ENCODE measurements around the gene RFNG. TPM values are rescaled to one million over a fixed set of nuclear protein-coding genes. Genes with fewer than 3 reads are reported as not detected.
A peak's percentile ranks its signal among the peaks of the same experiment; 100 is the strongest.

Gene RFNG
- total and polyA plus RNA-seq, 2 donors = 8.1 to 45.4 TPM

DNA sequence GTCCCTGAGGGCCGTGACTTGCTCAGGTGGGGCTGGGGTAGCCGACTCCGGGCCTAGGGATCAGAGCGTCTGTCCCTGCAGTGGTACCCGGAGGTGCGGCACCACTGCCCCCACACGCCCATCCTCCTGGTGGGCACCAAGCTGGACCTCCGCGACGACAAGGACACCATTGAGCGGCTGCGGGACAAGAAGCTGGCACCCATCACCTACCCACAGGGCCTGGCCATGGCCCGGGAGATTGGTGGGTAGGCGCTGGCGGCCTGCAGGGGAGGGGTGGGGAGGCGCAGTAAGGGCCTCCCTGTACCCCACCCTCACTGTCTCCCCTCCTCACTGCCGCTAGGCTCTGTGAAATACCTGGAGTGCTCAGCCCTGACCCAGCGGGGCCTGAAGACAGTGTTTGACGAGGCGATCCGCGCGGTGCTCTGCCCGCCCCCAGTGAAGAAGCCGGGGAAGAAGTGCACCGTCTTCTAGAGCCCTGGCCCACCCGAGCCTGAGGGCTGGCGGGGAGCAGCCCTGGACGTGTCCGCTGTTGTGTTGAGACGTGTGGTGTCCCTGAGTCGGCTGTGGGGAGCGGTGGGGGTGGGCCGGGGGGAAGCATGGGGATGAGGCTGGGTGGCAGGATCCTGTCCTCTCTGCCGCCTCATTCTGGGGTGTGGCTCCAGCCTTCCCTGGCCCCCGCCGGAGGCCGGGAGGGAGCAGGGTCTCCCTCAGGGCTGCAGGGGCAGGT lies 18.1 kb downstream of the RFNG start:
- Histone ChIP-seq H3K4me1 (ENCODE audit: control insufficient read depth in 2 of 2, insufficient read depth in 2 of 2, low read length in 2 of 2) (peaks cover 19 to 41% of the 10 kb centered on the region in 2 donors), H3K9me3 (ENCODE audit: control insufficient read depth in 2 of 2, insufficient read depth in 1 of 2, low read length in 1 of 2) (peaks cover 0 to 2% of the 10 kb centered on the region in 2 donors), H3K4me3 (ENCODE audit: low read length in 2 of 2) (no peak overlapping the region), H3K27ac (ENCODE audit: low read depth in 1 of 2, low read length in 1 of 2) (no peak overlapping the region), H3K27me3 (ENCODE audit: control insufficient read depth in 2 of 2, insufficient read depth in 1 of 2, low read length in 1 of 2) (peaks cover 6 to 31% of the 10 kb centered on the region in 2 donors), H3K36me3 (ENCODE audit: control insufficient read depth in 2 of 2, insufficient read depth in 2 of 2, low read length in 1 of 2) (peaks cover 4 to 13% of the 10 kb centered on the region in 2 donors)
- no peak for DNase-seq (ENCODE audit: low read depth in 6 of 9, low spot score in 9 of 9)
- WGBS = 97% methylated on average over 38 of the region's 38 CpGs

DNA sequence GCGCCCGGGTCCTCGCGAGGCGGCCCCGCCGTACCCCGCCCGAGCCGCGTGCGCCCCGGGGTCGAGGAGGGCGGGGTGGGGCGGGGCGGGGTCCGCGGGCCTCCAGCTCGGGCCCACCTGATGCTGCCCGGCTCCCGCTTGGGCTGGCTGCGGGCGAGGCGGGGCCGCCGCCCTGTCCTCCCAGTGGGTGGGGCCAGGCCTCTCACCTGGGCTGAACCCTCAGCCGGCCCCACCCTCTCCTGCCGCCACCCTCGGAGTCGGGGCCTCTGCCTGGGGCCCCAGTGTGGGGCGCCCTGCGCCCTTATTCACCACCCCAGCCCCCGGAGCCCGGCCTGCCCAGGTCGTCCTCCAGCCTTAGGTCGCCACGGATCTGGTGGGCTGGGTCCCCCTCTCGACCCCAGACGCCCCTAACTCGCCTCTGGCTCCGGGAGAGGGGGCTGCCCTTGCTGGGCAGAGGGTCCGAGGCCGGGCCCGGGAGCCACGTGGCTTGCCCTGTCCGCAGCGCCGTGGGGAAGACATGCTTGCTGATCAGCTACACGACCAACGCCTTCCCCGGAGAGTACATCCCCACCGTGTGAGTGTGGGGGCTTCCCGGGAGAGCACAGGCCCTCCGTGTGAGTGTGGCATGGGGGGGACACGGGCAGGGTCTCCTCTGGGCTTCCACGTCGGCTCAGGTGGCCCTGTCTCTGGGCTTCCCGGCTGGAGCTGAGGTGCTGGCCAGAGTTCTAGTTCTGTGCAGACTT lies 19.6 kb downstream of the RFNG start:
- no peak overlapping the region for H3K27ac ChIP-seq (ENCODE audit: low read depth in 1 of 2, low read length in 1 of 2)
- WGBS = 15% methylated on average over 59 of the region's 59 CpGs
- peaks cover 18 to 34% of the 10 kb centered on the region in 2 donors for H3K4me1 ChIP-seq (ENCODE audit: control insufficient read depth in 2 of 2, insufficient read depth in 2 of 2, low read length in 2 of 2)

DNA sequence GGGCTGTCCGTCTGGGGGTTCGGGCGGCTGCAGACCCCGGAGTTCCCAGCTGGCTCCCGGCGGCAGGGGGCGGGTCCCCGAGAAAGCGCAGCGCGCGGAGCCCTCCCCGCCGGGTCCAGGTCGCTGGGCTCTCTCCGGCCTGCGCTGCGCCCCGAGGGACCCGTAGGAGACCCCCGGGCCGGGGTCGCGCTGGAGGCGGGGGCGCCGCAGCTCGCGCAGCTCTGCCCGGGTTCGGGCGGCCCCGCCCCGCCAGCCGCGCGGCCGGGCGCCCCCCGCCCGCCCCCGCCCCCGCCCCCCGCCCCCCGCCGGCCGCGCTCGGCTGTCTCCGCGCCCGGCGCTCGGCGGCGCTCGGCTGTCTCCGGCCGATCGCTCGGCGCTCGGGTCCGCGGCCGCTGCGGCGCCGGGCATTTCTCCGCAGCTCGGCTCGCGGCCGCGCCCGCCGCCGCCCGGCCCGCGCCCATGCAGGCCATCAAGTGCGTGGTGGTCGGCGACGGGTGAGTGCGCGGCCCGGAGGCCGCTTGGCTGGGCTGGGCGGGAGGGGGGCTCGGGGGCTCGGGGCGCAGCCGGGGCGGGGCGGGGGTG lies 20.2 kb downstream of the RFNG start, which contains the start of gene RAC3:
Gene RAC3, plus strand, starts transcription at position 376 of the 582 bp plus-strand sequence. Its CDS starts 84 bp downstream, at position 460.
- H3K27ac ChIP-seq (ENCODE audit: low read depth in 1 of 2, low read length in 1 of 2) = peak within 1 kb of the TSS in 1 of 2 donors; percentile 43

More for the DNA sequence above, 19.6 kb downstream of the RFNG start:
- no peak for DNase-seq (ENCODE audit: low read depth in 6 of 9, low spot score in 9 of 9)
- Histone ChIP-seq H3K36me3 (ENCODE audit: control insufficient read depth in 2 of 2, insufficient read depth in 2 of 2, low read length in 1 of 2) (peaks cover 14 to 25% of the 10 kb centered on the region in 2 donors), H3K4me3 (ENCODE audit: low read length in 2 of 2) (peak overlapping the region in 1 of 2 donors; percentile 57), H3K9me3 (ENCODE audit: control insufficient read depth in 2 of 2, insufficient read depth in 1 of 2, low read length in 1 of 2) (peaks cover 0 to 2% of the 10 kb centered on the region in 2 donors), H3K27me3 (ENCODE audit: control insufficient read depth in 2 of 2, insufficient read depth in 1 of 2, low read length in 1 of 2) (peaks cover 6 to 31% of the 10 kb centered on the region in 2 donors)

DNA sequence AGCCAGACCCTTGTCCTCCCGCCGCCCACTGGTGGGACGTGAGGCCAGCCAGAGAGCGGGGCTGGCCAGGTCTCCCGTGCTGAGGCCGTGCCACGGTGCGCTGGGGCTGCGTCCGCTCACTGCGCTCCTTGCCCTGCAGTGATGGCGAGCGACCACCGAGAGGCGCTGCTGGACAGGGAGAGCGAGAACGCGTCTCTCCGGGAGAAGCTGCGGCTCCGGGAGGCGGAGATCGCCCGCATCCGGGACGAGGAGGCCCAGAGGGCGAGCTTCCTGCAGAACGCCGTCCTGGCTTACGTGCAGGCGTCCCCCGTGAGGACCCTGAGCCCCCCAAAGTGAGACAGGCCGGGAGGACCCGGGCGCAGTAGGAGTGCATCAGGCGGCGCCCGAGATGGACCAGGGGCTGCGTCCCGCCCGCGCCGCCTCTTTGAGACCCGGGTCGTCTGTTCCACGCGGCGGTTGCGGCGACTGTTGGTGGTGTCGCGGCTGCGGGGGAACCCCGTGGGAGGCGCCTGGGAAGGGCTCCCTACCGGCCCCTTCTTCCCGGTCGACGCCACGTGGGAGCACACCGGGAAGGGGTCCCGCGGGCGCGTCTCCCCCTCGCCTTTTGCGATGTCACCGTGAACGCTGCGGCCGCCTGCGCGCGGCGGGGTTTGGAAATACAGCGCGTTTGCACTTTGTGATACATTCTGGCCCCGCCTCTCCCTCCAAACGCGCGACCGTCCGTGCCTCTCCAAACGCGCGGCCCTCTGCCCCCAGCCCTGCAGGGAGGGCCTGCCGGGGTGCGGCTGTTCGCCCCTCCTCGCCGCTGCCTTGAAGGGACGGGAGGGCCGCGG lies 20.9 kb downstream of the RFNG start:
- Histone ChIP-seq H3K9me3 (ENCODE audit: control insufficient read depth in 2 of 2, insufficient read depth in 1 of 2, low read length in 1 of 2) (no peaks in the 10 kb centered on the region), H3K4me3 (ENCODE audit: low read length in 2 of 2) (peak overlapping the region; percentile 46 to 57), H3K36me3 (ENCODE audit: control insufficient read depth in 2 of 2, insufficient read depth in 2 of 2, low read length in 1 of 2) (peaks cover 23 to 28% of the 10 kb centered on the region in 2 donors), H3K27ac (ENCODE audit: low read depth in 1 of 2, low read length in 1 of 2) (peak overlapping the region in 1 of 2 donors; percentile 43), H3K4me1 (ENCODE audit: control insufficient read depth in 2 of 2, insufficient read depth in 2 of 2, low read length in 2 of 2) (peaks cover 9 to 23% of the 10 kb centered on the region in 2 donors), H3K27me3 (ENCODE audit: control insufficient read depth in 2 of 2, insufficient read depth in 1 of 2, low read length in 1 of 2) (peaks cover 6 to 31% of the 10 kb centered on the region in 2 donors)
- WGBS = under 1% methylated on average over 94 of the region's 94 CpGs
- DNase-seq (ENCODE audit: low read depth in 6 of 9, low spot score in 9 of 9) = peak in 8 of 9 donors; percentile 52 to 89 (median 71)

More for the DNA sequence above, 20.2 kb downstream of the RFNG start, which contains the start of gene RAC3:
- DNase-seq (ENCODE audit: low read depth in 6 of 9, low spot score in 9 of 9) = no peak
- H3K4me3 ChIP-seq (ENCODE audit: low read length in 2 of 2) = peak within 1 kb of the TSS; percentile 46 to 57
- H3K4me1 ChIP-seq (ENCODE audit: control insufficient read depth in 2 of 2, insufficient read depth in 2 of 2, low read length in 2 of 2) = peaks cover 11 to 27% of the 10 kb centered on the region in 2 donors
- H3K36me3 ChIP-seq (ENCODE audit: control insufficient read depth in 2 of 2, insufficient read depth in 2 of 2, low read length in 1 of 2) = peaks cover 18 to 25% of the 10 kb centered on the region in 2 donors
- WGBS = 1% methylated on average over 95 of the region's 96 CpGs
- H3K27me3 ChIP-seq (ENCODE audit: control insufficient read depth in 2 of 2, insufficient read depth in 1 of 2, low read length in 1 of 2) = peaks cover 6 to 31% of the 10 kb centered on the region in 2 donors
- H3K9me3 ChIP-seq (ENCODE audit: control insufficient read depth in 2 of 2, insufficient read depth in 1 of 2, low read length in 1 of 2) = no peaks in the 10 kb centered on the region

DNA sequence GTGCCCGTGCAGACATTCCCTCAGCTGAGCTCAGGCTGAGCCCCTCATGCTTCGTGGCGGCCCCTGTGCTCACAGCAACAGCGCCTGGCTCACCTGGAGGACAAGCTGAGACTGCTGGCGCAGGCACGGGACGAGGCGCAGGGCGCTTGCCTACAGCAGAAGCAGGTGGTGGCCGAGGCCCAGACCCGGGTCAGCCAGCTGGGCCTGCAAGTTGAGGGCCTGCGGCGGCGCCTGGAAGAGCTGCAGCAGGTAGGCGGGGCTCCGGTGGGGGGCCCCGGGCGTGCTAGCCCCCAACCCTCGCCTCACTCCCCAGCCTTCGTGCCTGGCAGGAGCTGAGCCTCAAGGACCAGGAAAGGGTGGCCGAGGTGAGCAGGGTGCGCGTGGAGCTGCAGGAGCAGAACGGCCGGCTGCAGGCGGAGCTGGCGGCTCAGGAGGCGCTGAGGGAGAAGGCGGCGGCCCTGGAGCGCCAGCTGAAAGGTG lies 21.6 kb downstream of the RFNG start:
- Histone ChIP-seq H3K27ac (ENCODE audit: low read depth in 1 of 2, low read length in 1 of 2) (no peak overlapping the region), H3K36me3 (ENCODE audit: control insufficient read depth in 2 of 2, insufficient read depth in 2 of 2, low read length in 1 of 2) (peaks cover 23 to 24% of the 10 kb centered on the region in 2 donors), H3K4me1 (ENCODE audit: control insufficient read depth in 2 of 2, insufficient read depth in 2 of 2, low read length in 2 of 2) (peaks cover 9 to 23% of the 10 kb centered on the region in 2 donors), H3K4me3 (ENCODE audit: low read length in 2 of 2) (peak overlapping the region in 1 of 2 donors; percentile 57), H3K27me3 (ENCODE audit: control insufficient read depth in 2 of 2, insufficient read depth in 1 of 2, low read length in 1 of 2) (peaks cover 6 to 31% of the 10 kb centered on the region in 2 donors), H3K9me3 (ENCODE audit: control insufficient read depth in 2 of 2, insufficient read depth in 1 of 2, low read length in 1 of 2) (no peaks in the 10 kb centered on the region)
- DNase-seq (ENCODE audit: low read depth in 6 of 9, low spot score in 9 of 9) = no peak
- WGBS = 83% methylated on average over 31 of the region's 31 CpGs

DNA sequence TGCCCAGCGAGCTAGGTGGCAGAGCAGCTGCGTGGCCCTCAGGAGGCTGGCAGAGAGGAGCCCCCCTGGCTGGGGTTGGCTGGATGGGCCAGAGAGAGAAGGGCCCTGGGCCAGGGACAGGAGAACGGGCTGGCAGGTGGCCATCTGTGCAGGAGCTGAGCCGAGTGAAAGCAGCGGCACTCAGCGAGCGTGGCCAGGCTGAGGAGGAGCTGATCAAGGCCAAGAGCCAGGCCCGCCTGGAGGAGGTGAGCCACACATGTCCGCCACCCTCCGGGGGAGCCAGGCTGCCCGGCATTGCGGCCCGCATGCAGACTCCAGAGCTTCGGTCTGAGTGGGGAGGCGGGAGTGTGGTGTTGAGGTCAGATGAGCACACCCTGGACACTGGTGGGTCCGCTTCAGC lies 22.2 kb downstream of the RFNG start:
- H3K4me1 ChIP-seq (ENCODE audit: control insufficient read depth in 2 of 2, insufficient read depth in 2 of 2, low read length in 2 of 2) = peaks cover 9 to 28% of the 10 kb centered on the region in 2 donors

DNA sequence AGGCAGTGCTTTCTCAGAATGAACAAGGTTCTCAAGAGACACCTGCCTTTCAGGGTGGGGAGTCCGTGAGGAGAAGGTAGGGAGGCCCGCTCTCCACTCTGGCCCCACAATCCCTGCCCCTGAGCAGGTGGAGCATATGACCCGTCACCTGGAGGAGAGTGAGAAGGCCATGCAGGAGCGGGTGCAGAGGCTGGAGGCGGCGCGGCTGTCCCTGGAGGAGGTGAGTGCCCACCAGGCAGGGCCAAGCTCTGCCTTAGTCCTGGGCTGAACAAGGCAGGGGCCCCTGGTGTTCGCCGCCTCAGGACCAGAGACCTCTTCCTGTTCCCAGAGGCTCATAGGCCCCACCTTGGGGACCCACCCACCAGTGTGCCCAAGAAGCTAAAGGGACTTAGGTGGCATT lies 22.6 kb downstream of the RFNG start:
- Histone ChIP-seq H3K27me3 (ENCODE audit: control insufficient read depth in 2 of 2, insufficient read depth in 1 of 2, low read length in 1 of 2) (peaks cover 6 to 31% of the 10 kb centered on the region in 2 donors), H3K4me3 (ENCODE audit: low read length in 2 of 2) (no peak overlapping the region), H3K36me3 (ENCODE audit: control insufficient read depth in 2 of 2, insufficient read depth in 2 of 2, low read length in 1 of 2) (peaks cover 23 to 24% of the 10 kb centered on the region in 2 donors), H3K9me3 (ENCODE audit: control insufficient read depth in 2 of 2, insufficient read depth in 1 of 2, low read length in 1 of 2) (no peaks in the 10 kb centered on the region), H3K4me1 (ENCODE audit: control insufficient read depth in 2 of 2, insufficient read depth in 2 of 2, low read length in 2 of 2) (peaks cover 13 to 33% of the 10 kb centered on the region in 2 donors), H3K27ac (ENCODE audit: low read depth in 1 of 2, low read length in 1 of 2) (no peak overlapping the region)
- WGBS = 96% methylated on average over 9 of the region's 9 CpGs
- DNase-seq (ENCODE audit: low read depth in 6 of 9, low spot score in 9 of 9) = no peak

More for the DNA sequence above, 22.2 kb downstream of the RFNG start:
- Histone ChIP-seq H3K36me3 (ENCODE audit: control insufficient read depth in 2 of 2, insufficient read depth in 2 of 2, low read length in 1 of 2) (peaks cover 23 to 24% of the 10 kb centered on the region in 2 donors), H3K4me3 (ENCODE audit: low read length in 2 of 2) (no peak overlapping the region), H3K27me3 (ENCODE audit: control insufficient read depth in 2 of 2, insufficient read depth in 1 of 2, low read length in 1 of 2) (peaks cover 6 to 31% of the 10 kb centered on the region in 2 donors), H3K9me3 (ENCODE audit: control insufficient read depth in 2 of 2, insufficient read depth in 1 of 2, low read length in 1 of 2) (no peaks in the 10 kb centered on the region), H3K27ac (ENCODE audit: low read depth in 1 of 2, low read length in 1 of 2) (no peak overlapping the region)
- DNase-seq (ENCODE audit: low read depth in 6 of 9, low spot score in 9 of 9) = no peak
- 95% methylated on average over 16 of the region's 16 CpGs for WGBS

DNA sequence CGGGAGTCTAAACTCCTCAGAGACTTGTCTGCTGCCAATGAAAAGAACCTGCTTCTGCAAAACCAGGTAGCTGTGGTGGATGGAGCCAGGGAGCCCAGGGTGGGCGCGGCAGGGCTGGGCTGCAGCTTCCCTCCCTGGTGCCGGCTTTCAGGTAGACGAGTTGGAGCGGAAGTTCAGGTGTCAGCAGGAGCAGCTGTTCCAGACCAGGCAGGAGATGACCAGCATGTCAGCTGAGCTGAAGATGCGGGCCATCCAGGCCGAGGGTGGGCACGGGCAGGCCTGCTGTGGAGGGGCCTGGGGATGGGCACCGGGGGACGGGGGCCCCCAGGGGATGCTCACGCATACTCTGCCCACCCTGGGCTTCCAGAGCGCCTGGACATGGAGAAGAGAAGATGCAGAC lies 23.4 kb downstream of the RFNG start:
- Histone ChIP-seq H3K4me1 (ENCODE audit: control insufficient read depth in 2 of 2, insufficient read depth in 2 of 2, low read length in 2 of 2) (peaks cover 15 to 38% of the 10 kb centered on the region in 2 donors), H3K27me3 (ENCODE audit: control insufficient read depth in 2 of 2, insufficient read depth in 1 of 2, low read length in 1 of 2) (peaks cover 6 to 29% of the 10 kb centered on the region in 2 donors), H3K4me3 (ENCODE audit: low read length in 2 of 2) (no peak overlapping the region), H3K9me3 (ENCODE audit: control insufficient read depth in 2 of 2, insufficient read depth in 1 of 2, low read length in 1 of 2) (no peaks in the 10 kb centered on the region), H3K36me3 (ENCODE audit: control insufficient read depth in 2 of 2, insufficient read depth in 2 of 2, low read length in 1 of 2) (peaks cover 22 to 23% of the 10 kb centered on the region in 2 donors), H3K27ac (ENCODE audit: low read depth in 1 of 2, low read length in 1 of 2) (no peak overlapping the region)
- DNase-seq (ENCODE audit: low read depth in 6 of 9, low spot score in 9 of 9) = no peak
- 96% methylated on average over 13 of the region's 13 CpGs for WGBS
